Activated T-cell treated with anti-CD3 and anti-CD28 coated beads, Interleukin-2, amount 50 U/mL, for 24 hours (primary cell): ENCODE data around the gene NPM3.

Source experiments
- DNase-seq: peaks from one replicate; pipeline ENCODE4 v3.0.0-alpha.2; 2020
- H3K27ac Mint-ChIP-seq: 2 replicates; pipeline ENCODE4 v1.8.0; 2020; ENCODE audit warnings: mild to moderate bottlenecking, mixed read lengths
- H3K27me3 Mint-ChIP-seq: 2 replicates; pipeline ENCODE4 v1.8.0; 2020; ENCODE audit warnings: mixed read lengths
- H3K36me3 Mint-ChIP-seq: 2 replicates; pipeline ENCODE4 v1.8.0; 2020; ENCODE audit warnings: low read depth, mixed read lengths
- H3K4me1 Mint-ChIP-seq: 2 replicates; pipeline ENCODE4 v1.8.0; 2020; ENCODE audit warnings: low read depth, mixed read lengths
- H3K4me3 Mint-ChIP-seq: 2 replicates; pipeline ENCODE4 v1.8.0; 2020; ENCODE audit warnings: mild to moderate bottlenecking, moderate library complexity, mixed read lengths
- H3K9me3 Mint-ChIP-seq: 2 replicates; pipeline ENCODE4 v1.8.0; 2020; ENCODE audit warnings: mixed read lengths

The NPM3 gene

DNA sequence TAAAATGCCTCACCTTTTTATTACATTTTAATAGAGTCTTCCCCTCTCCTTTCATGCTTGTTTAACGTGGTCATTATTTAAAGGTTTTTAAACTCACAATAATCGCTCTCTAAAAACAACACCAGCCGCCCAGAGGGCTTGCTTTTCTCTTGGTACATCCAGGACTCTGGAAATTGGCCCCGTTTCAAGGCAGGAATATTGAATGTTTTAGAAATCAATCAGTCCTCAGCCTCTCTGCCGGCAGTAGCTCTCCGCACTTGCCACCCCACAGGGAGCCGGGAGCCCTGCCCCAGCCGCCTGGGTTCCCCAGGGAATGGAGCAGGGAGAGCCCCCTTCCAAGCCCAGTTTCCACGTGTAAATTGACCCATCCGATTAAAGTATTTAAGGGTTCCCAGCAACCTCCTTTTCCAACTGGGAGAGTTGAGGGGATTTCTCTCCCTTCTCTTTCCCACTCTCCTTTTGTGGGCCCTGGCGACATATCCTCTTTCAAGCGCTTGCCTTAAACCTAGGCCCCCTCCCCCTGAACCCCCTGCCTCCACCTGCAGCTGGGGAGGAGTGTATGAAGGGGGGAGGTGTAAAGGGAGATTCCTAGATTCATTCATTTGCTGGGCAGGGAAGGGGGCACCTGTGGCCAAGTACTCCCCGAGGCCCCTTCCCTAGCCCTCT lies 9.2 kb downstream of the NPM3 start:
- Mint-ChIP-seq H3K4me3 (no peak overlapping the region), H3K9me3 (no peaks in the 10 kb centered on the region), H3K36me3 (peaks cover 14% of the 10 kb centered on the region), H3K4me1 (peaks cover 24% of the 10 kb centered on the region), H3K27ac (no peak overlapping the region), H3K27me3 (peaks cover 72% of the 10 kb centered on the region)
- no peak for DNase-seq

DNA sequence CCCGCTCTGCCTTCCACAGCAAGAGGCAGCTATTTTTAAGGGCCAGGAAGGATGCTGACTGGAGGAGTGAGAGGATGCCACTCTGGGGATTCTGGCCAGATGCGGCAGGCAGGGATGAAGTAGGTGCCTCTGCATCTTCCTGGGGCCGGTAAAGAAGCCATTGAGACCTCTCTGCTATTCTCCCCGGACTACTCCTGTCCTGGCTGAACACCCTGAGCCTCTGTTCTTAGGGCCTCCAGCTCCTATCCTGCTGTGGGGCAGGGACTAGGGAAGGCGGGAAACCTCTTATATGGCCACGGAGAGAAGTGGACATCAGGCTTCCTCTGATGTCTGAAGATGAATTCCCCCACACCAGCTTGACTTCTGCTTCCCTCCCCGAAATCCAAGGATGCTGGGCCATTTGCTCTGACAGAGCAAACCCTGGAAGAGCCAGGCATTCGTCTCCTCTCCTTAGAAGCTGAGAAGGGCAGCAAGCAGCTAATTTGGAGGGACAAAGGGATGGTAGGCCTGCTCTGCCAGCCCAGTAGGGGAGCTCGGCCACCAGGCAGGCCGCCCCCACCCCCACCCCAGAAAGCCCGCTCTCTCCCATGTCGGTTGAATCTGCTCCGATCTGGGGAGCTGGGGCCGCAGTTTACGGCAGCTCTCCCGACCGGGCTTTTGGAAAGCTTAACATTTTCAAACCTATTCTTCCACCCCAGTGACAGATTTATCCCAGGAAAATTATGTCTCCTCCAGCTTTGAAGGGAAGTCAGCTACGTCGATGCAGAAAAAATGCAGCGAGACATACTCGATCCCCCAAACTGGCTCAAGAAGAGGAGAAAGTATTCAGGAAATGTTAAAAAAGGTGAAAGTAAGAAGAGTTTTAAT lies 10.1 kb downstream of the NPM3 start:
- H3K4me1 Mint-ChIP-seq, result peaks cover 19% of the 10 kb centered on the region
- H3K27me3 Mint-ChIP-seq, result peaks cover 66% of the 10 kb centered on the region
- H3K4me3 Mint-ChIP-seq, result no peak overlapping the region
- H3K9me3 Mint-ChIP-seq, result no peaks in the 10 kb centered on the region
- H3K27ac Mint-ChIP-seq, result no peak overlapping the region
- DNase-seq, result no peak
- H3K36me3 Mint-ChIP-seq, result peaks cover 9% of the 10 kb centered on the region

DNA sequence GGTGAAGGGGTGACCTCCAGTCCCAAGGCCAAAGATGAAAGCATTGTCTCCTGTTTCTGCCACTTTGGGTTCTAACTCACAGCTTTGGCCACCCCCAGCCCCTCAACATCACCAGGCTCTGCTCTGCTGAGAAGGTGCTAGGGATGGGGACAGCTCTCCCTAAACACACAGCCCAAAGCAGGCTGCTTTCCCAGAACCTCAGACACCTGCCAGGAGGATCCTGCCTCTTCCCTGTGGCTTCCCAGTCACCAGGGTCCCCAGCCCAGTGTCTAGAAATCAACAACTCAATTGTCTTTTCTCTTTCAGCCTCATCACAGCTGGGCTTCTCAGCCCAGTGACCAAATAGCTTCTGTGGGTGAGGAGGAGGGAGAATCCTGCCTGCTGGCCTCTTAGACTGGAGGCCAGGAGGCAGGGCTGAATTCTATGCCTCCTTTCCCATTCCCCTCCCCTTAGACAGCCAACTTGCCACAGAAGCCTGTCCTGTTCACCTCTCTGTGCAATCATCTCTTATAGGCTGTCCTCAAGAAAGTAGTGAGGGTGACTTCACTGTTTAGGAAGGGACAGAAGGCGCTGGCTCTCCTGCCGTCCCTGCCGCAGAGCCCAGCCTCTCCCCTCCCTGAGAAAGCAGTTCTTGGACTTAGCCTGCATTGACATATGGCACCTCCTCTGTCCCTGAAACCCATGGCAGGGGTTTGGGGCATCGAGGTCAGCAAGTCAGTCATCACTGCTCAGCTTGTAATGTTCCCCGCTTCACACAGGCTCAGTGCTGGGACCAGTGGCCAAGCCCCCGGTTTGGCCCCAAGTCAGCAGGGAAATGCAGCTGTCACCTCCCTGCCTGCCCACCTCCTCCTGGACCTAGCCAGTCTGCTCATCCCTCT lies 11.0 kb downstream of the NPM3 start:
- peaks cover 19% of the 10 kb centered on the region for H3K4me1 Mint-ChIP-seq
- peaks cover 1% of the 10 kb centered on the region for H3K36me3 Mint-ChIP-seq
- H3K9me3 Mint-ChIP-seq, result no peaks in the 10 kb centered on the region
- H3K4me3 Mint-ChIP-seq, result no peak overlapping the region
- no peak for DNase-seq
- no peak overlapping the region for H3K27ac Mint-ChIP-seq
- H3K27me3 Mint-ChIP-seq, result peaks cover 57% of the 10 kb centered on the region

DNA sequence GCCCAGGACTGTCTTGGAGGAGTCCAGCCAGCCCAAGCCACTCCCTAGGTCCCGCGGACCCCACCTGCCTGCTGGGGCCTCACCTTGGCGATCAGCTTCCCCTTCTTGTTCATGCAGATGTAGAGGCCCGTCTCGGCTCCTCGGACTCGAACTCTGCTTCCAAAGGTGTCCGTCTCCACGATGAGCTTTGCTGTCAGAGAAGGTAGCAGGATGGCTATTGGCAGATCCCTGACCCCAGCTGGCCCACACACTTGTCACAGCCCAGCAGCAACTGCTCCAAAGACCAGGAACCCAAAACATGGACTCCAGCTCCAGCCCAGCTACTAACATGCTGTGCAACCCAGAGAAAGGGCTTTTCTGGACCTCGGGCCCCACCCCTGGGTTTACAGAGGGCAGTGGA lies 11.9 kb downstream of the NPM3 start:
- Mint-ChIP-seq H3K9me3 (no peaks in the 10 kb centered on the region), H3K36me3 (no peaks in the 10 kb centered on the region), H3K27me3 (peaks cover 52% of the 10 kb centered on the region), H3K4me3 (no peak overlapping the region), H3K4me1 (peaks cover 16% of the 10 kb centered on the region), H3K27ac (no peak overlapping the region)
- DNase-seq, result no peak

DNA sequence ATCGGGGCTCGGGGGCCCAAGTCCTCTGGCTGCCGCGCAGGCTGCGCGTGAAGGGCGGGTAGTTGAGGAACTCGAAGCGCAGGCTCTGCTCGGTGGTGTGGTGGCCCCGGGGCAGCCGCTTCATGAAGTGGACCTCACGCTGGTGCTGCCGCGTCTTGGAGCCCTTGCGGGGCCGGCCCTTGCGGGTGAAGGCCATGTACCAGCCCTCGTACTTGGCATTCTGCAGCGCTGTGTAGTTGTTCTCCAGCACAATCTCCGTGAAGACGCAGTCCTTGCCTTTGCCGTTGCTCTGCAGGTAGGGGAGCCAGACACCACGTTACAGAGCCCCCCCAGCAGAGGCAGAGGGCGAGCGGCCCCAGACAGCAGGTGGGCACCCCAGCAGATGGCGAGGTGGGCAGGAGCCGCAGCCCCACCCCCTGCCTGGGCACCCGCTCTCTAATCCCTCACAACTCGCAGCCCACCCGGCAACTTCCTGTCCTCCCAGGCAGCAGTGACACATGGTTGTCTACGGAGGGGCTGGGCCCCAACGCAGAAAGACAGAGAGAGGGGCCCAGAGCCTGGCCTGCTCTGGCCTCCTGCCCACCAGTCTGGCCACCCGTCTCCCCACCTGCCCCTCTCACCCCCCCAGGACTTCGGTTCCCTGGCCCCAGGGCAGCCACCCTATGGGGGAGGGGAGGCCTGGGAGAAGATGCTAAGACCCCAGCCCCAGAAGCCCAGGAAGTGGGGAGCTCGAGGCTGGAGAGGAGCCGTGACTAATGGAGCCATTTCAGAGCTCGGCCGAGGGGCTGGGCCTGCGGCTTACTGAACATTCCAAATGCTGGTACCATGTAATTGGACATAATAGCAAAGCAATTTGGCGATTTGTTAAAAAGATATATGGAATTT lies 12.7 kb downstream of the NPM3 start:
- no peak overlapping the region for H3K27ac Mint-ChIP-seq
- H3K4me3 Mint-ChIP-seq, result no peak overlapping the region
- H3K9me3 Mint-ChIP-seq, result no peaks in the 10 kb centered on the region
- H3K4me1 Mint-ChIP-seq, result peaks cover 16% of the 10 kb centered on the region
- H3K27me3 Mint-ChIP-seq, result peaks cover 54% of the 10 kb centered on the region
- DNase-seq, result no peak
- H3K36me3 Mint-ChIP-seq, result no peaks in the 10 kb centered on the region

DNA sequence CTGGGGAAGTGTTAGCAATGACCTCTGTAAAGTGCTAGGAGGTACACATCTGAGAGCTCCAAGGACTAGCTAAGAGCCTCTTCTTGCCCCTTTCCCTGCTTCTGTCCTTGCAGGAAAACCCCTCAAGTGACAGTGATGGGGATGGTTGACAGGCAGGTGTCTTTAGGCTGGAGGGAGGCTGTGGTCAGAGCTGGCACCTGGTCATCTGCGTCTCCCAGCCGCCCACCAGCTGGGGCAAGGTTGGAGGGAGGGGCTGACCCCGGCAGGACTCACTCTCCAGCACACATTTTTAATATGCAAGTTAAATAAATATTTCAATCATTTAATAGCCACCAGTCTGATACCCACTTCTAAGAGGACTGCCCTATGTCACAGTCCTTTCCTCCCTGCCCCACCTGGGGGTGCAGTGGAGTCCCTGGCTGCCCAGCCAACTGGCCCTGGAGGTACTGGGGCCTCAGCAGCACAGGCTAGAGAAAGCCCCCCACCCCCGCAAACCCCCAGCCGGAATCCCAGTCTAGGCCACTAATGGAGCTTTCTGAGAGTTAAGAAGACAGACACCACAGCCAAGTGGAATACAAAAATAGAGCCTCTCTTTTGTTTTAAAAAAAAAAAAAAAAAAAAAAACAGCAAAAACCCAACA lies 13.6 kb downstream of the NPM3 start:
- H3K27ac Mint-ChIP-seq, result no peak overlapping the region
- no peak overlapping the region for H3K4me3 Mint-ChIP-seq
- no peaks in the 10 kb centered on the region for H3K9me3 Mint-ChIP-seq
- H3K27me3 Mint-ChIP-seq, result peaks cover 46% of the 10 kb centered on the region
- no peak for DNase-seq
- no peaks in the 10 kb centered on the region for H3K36me3 Mint-ChIP-seq
- peaks cover 9% of the 10 kb centered on the region for H3K4me1 Mint-ChIP-seq

DNA sequence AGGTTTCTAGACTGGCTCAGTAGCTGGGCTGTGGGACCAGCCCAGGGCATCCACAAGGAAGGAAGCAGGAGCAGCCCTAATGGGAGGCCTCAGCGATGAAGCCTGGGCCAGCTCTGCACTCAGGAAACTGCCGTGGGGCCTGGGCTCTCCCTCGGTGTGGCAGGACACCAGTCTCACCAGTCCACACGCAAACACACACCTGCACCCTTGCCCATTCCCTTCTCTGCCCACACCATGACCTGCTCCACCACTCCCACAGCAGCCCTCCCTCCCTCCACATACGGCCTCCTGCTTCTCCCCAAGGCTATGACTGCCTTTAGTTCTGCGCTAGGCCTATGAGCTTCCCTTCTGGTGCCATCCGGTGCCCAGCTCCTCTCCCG lies 14.5 kb downstream of the NPM3 start:
- Mint-ChIP-seq H3K27me3 (peaks cover 37% of the 10 kb centered on the region), H3K9me3 (no peaks in the 10 kb centered on the region), H3K4me1 (peaks cover under 1% of the 10 kb centered on the region), H3K27ac (no peak overlapping the region), H3K36me3 (no peaks in the 10 kb centered on the region), H3K4me3 (no peak overlapping the region)
- DNase-seq, result no peak

DNA sequence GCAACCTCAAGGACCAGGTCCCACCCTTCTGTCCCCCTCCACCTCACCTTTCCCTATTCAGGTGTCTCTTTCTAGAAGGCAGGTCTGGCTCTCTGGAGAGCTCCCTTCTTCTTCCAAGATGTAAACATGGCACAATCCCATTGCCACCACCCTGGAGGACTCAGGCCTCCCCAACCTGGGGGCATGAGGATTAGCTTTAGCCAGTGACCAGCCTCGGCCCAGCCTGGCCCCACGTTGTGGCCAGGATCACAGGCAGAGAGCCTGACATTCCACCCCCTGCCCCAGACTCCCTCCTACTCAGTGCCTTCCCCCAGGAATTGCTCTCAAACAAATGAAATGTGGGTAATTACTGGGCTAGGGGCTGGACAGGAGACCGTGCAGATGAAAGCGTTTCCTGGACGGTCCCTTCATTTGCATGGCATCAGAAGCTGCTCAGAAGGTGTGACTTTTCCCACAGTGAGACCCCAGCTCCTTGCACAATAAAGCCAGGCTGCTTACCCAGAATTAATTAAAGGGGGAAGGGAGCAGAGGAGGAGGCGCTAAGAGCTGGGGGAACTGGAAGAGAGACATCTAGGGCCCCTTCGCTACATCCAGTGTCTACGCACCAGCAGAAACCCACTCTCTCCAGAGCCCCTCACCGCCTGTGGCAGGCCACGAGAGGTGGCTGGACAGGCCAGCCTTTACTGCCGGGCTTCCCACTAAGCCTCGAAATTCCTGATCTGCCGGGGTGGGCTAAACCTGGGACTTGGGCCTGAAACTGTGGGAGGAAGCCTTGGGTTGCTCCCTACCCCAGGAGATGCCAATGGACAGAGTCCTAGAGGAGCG lies 15.1 kb downstream of the NPM3 start:
- no peak for DNase-seq
- Mint-ChIP-seq H3K4me3 (no peak overlapping the region), H3K4me1 (no peaks in the 10 kb centered on the region), H3K9me3 (no peaks in the 10 kb centered on the region), H3K27ac (no peak overlapping the region), H3K36me3 (no peaks in the 10 kb centered on the region), H3K27me3 (peaks cover 31% of the 10 kb centered on the region)

DNA sequence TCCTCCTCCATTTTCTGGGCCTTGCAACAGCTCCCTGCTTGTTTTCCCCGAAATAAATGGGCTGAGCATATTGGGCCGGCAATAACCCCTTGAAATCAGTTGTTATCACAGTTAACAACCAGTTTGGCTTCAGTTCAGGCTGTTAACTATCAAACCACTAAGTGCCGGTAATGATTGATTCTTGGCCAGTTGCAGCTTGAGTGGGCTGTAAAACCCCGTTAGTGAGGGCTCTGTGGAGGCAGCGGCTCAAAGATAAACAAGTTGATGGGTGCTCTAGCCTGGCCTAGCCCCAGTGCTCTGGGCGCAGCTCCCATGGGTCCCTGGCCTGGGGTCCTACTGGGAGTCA lies 15.7 kb downstream of the NPM3 start:
- DNase-seq, result no peak
- peaks cover 25% of the 10 kb centered on the region for H3K27me3 Mint-ChIP-seq

DNA sequence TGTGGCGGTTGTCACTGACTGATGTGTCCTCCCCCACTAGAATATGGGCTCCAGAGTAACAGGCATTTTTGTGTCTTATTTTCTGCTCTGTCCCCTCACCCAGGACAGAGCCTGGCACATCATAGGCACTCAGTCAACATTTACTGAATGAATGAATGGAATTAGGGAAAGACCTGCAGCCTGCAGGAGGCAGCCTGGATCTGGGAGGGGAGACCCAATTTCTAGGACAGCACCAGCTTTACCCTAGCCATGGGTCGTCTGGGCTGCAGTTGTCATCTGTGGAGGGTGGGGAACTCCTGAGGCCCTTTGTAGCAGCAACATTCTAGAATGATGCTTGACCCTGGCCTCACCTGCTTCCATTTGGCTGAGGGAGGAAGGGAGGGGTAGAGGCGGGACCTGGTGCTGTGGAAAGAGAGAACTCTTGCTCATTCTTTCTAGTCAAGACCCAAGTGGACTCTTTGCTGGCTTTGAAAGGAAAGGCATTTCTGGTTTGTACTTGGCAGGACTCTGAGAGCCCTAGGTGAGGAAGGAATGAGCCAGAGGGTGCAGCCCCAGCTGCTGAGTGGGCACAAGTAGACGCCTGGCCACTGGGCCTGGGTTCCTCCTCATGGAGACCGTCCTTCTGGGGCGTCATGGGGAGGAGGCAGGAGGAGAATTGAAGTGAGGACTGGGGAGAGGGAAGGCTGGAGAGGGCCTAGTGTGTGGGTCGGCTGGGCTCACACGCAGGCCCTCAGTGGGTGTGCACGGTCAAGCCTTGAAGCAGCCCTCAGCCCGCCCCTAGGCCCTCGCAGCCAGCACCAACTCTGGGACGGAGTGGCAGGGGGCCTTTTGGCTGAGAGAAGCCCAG lies 16.3 kb downstream of the NPM3 start:
- Mint-ChIP-seq H3K27ac (no peak overlapping the region), H3K4me1 (no peaks in the 10 kb centered on the region), H3K9me3 (no peaks in the 10 kb centered on the region), H3K27me3 (peaks cover 19% of the 10 kb centered on the region), H3K36me3 (no peaks in the 10 kb centered on the region), H3K4me3 (no peak overlapping the region)
- DNase-seq, result no peak

More for the DNA sequence above, 15.7 kb downstream of the NPM3 start:
- Mint-ChIP-seq H3K4me1 (no peaks in the 10 kb centered on the region), H3K36me3 (no peaks in the 10 kb centered on the region), H3K9me3 (no peaks in the 10 kb centered on the region), H3K4me3 (no peak overlapping the region), H3K27ac (no peak overlapping the region)

DNA sequence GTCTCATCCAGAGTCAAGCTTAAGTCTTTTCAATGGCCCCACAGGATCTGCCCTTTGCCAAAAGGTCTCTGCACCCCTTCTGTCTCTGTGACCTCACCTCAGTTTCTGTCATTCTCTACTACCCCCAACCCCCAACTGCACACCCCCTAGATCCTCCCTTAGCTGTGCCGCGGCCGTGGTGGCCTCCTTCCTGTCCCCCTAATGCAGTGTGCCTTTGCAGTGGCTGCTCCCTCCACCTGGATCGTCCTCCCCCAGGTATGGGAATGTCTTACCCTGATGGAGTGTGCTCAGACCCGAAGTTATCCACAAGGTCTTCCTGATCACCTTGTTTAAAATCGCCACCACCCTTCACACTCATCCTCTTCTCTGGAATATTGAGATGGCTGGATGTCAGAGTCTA lies 16.9 kb downstream of the NPM3 start:
- no peak overlapping the region for H3K27ac Mint-ChIP-seq
- no peaks in the 10 kb centered on the region for H3K4me1 Mint-ChIP-seq
- H3K27me3 Mint-ChIP-seq, result peaks cover 13% of the 10 kb centered on the region
- DNase-seq, result no peak
- H3K4me3 Mint-ChIP-seq, result no peak overlapping the region
- no peaks in the 10 kb centered on the region for H3K36me3 Mint-ChIP-seq
- no peaks in the 10 kb centered on the region for H3K9me3 Mint-ChIP-seq

DNA sequence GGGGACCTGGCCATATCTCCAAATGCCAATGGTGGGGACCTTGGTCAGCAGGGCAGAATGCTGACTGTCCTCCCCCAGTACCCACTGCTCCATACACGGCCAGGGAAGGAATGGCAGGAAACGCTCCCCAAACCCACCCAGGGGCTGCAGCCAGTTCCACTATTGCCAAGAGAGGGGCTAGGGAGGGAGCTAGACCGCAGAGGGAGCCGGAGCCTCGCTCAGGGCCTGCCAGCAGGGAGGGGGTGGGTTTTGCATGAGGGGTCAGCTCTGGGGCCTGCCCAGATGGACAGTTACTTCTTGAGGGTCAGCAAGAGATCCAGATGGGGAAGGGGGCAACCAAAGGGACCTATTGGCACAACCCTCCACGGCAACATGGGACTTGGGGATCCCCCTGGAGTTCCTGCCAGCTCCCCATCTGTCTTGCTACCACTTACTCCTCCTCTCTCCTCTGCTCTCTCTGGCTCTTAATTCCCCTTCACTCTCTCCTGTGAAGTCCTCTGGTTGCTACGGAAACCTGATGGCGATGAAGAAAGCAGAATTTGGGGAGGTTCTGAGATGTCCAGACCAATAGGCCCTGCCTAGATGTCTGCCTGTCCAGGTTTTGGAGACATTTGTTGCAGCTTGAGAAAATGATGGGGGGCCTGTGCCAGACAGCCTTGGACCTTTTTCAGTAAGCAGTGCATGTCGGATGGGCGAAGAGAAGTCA lies 20.0 kb downstream of the NPM3 start:
- Mint-ChIP-seq H3K27ac (no peak overlapping the region), H3K4me3 (no peak overlapping the region), H3K4me1 (no peaks in the 10 kb centered on the region), H3K36me3 (no peaks in the 10 kb centered on the region), H3K27me3 (peaks cover 5% of the 10 kb centered on the region), H3K9me3 (no peaks in the 10 kb centered on the region)
- DNase-seq, result no peak
